ENCODE measurements around the gene SULF2.

Gene SULF2

DNA sequence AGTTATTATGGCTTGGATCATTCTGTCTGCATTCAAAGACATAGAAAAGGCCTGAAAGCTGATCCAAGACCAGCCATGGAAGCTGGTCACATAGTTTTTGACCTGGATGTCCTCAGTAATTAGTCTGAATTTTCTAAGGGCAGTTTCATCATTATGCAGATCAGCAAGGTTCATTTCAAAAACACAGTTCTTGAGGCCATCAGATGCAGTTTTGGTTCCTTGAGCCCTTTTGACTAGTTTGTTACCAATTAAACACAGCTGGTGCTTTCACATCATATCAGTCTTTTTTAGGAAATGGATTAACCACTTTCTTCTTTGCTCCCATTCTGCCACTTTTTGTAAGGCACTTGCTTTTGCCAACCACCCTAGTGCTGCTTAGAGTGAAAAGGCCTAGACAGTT is 154.2 kb downstream of the SULF2 start:
- H3K27me3 ChIP-seq (replicated peaks; ENCODE audit: control insufficient read depth, insufficient read depth, low read length, poor library complexity, severe bottlenecking): no peaks in the 10 kb centered on the region
- no peak for DNase-seq
- no peak overlapping the region for H3K27ac ChIP-seq (ENCODE audit: insufficient read depth, low read length, poor library complexity, severe bottlenecking)
- H3K9me3 ChIP-seq (ENCODE audit: control insufficient read depth, low read length): no peaks in the 10 kb centered on the region
- H3K4me3 ChIP-seq (ENCODE audit: insufficient read depth, low read depth, low read length, poor library complexity, severe bottlenecking): no peak overlapping the region
- H3K4me1 ChIP-seq (ENCODE audit: control insufficient read depth, insufficient read depth, low read length, poor library complexity, severe bottlenecking): no peaks in the 10 kb centered on the region
- H3K36me3 ChIP-seq (ENCODE audit: control insufficient read depth, insufficient read depth, low read length): peaks cover 55% of the 10 kb centered on the region

- Histone ChIP-seq H3K27ac (ENCODE audit: insufficient read depth, low read length, poor library complexity, severe bottlenecking) (no peak overlapping the region), H3K27me3 (replicated peaks; ENCODE audit: control insufficient read depth, insufficient read depth, low read length, poor library complexity, severe bottlenecking) (no peaks in the 10 kb centered on the region), H3K36me3 (ENCODE audit: control insufficient read depth, insufficient read depth, low read length) (peaks cover 48% of the 10 kb centered on the region), H3K9me3 (ENCODE audit: control insufficient read depth, low read length) (no peaks in the 10 kb centered on the region), H3K4me3 (ENCODE audit: insufficient read depth, low read depth, low read length, poor library complexity, severe bottlenecking) (no peak overlapping the region), H3K4me1 (ENCODE audit: control insufficient read depth, insufficient read depth, low read length, poor library complexity, severe bottlenecking) (no peaks in the 10 kb centered on the region)
- no peak for DNase-seq
Observed at GRCh38 chr20:47629907-47630306, 155.4 kb downstream of the SULF2 start.

DNA sequence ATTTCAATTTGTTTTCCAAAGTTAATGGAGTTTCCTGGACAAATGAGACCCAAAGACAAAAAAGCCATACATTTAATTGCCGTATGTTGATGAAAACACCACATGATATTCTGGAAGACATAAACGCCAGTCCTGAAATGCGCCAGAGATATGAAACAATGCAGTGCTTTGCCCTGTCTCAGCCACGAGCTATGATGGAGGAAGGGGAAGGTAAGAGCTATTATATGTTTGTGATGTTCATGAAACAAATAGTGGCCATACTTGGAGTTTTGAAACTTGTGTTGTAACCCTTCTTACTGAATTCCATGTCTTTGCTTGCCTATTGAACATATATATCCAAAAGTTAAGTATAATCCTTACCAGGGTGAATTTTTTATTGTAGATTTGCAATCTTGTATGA is 157.7 kb downstream of the SULF2 start:
- no peak for DNase-seq
- Histone ChIP-seq H3K4me1 (ENCODE audit: control insufficient read depth, insufficient read depth, low read length, poor library complexity, severe bottlenecking) (no peaks in the 10 kb centered on the region), H3K9me3 (ENCODE audit: control insufficient read depth, low read length) (no peaks in the 10 kb centered on the region), H3K4me3 (ENCODE audit: insufficient read depth, low read depth, low read length, poor library complexity, severe bottlenecking) (no peak overlapping the region), H3K36me3 (ENCODE audit: control insufficient read depth, insufficient read depth, low read length) (peaks cover 36% of the 10 kb centered on the region), H3K27ac (ENCODE audit: insufficient read depth, low read length, poor library complexity, severe bottlenecking) (no peak overlapping the region), H3K27me3 (replicated peaks; ENCODE audit: control insufficient read depth, insufficient read depth, low read length, poor library complexity, severe bottlenecking) (no peaks in the 10 kb centered on the region)

DNA sequence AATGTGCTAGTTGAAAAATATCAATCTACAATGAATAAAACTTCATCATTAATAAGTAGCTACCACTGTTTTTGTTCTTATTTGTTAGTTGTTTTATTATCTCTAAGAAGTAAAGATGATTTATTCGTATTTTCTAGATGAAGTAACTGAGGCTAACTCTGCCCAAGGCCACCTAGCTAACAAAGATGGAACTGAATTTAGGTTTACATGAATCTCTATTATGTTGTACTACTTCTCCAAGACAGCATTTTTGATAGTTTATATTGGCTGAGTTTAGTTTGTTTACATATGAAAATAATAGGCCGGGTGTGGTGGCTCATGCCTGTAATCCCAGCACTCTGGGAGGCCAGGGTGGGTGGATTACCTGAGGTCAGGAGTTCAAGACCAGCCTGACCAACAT is 162.1 kb downstream of the SULF2 start:
- Histone ChIP-seq H3K4me3 (ENCODE audit: insufficient read depth, low read depth, low read length, poor library complexity, severe bottlenecking) (no peak overlapping the region), H3K36me3 (ENCODE audit: control insufficient read depth, insufficient read depth, low read length) (peaks cover 34% of the 10 kb centered on the region), H3K27me3 (replicated peaks; ENCODE audit: control insufficient read depth, insufficient read depth, low read length, poor library complexity, severe bottlenecking) (no peaks in the 10 kb centered on the region), H3K4me1 (ENCODE audit: control insufficient read depth, insufficient read depth, low read length, poor library complexity, severe bottlenecking) (no peaks in the 10 kb centered on the region), H3K9me3 (ENCODE audit: control insufficient read depth, low read length) (no peaks in the 10 kb centered on the region), H3K27ac (ENCODE audit: insufficient read depth, low read length, poor library complexity, severe bottlenecking) (no peak overlapping the region)
- no peak for DNase-seq

DNA sequence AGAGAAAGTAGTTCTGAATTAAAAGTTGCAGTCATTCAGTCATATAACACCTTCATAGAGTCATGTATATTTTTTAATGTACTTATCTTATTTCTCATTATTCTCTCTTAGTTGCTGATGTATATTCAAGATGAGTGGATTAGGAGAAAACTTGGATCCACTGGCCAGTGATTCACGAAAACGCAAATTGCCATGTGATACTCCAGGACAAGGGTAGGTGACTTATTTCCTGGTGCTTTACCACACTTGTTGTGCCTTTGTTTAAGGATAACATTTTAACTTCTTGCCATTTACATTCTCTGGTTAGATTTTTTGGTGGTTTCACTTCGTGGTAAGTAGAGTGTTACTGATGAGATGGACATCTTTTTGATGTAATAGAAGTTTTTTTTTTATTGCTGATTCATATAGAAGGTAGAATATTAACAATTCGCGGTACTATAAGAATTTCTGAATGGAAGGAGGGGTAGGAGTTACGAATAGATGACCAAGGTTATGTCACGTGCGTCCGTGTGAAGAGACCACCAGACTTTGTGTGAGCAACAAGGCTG is 163.1 kb downstream of the SULF2 start:
- H3K36me3 ChIP-seq (ENCODE audit: control insufficient read depth, insufficient read depth, low read length): peaks cover 26% of the 10 kb centered on the region
- H3K9me3 ChIP-seq (ENCODE audit: control insufficient read depth, low read length): no peaks in the 10 kb centered on the region
- H3K27ac ChIP-seq (ENCODE audit: insufficient read depth, low read length, poor library complexity, severe bottlenecking): no peak overlapping the region

GRCh38 chr20:47620808-47621805 is 164.2 kb downstream of the SULF2 start:
- no peaks in the 10 kb centered on the region for H3K9me3 ChIP-seq (ENCODE audit: control insufficient read depth, low read length)
- no peak overlapping the region for H3K27ac ChIP-seq (ENCODE audit: insufficient read depth, low read length, poor library complexity, severe bottlenecking)
- H3K36me3 ChIP-seq (ENCODE audit: control insufficient read depth, insufficient read depth, low read length): peaks cover 18% of the 10 kb centered on the region
- H3K4me1 ChIP-seq (ENCODE audit: control insufficient read depth, insufficient read depth, low read length, poor library complexity, severe bottlenecking): no peaks in the 10 kb centered on the region
- DNase-seq: no peak
- no peaks in the 10 kb centered on the region for H3K27me3 ChIP-seq (replicated peaks; ENCODE audit: control insufficient read depth, insufficient read depth, low read length, poor library complexity, severe bottlenecking)
- no peak overlapping the region for H3K4me3 ChIP-seq (ENCODE audit: insufficient read depth, low read depth, low read length, poor library complexity, severe bottlenecking)

More for the DNA sequence above, 163.1 kb downstream of the SULF2 start:
- no peak for DNase-seq
- Histone ChIP-seq H3K4me3 (ENCODE audit: insufficient read depth, low read depth, low read length, poor library complexity, severe bottlenecking) (no peak overlapping the region), H3K27me3 (replicated peaks; ENCODE audit: control insufficient read depth, insufficient read depth, low read length, poor library complexity, severe bottlenecking) (no peaks in the 10 kb centered on the region), H3K4me1 (ENCODE audit: control insufficient read depth, insufficient read depth, low read length, poor library complexity, severe bottlenecking) (no peaks in the 10 kb centered on the region)

DNA sequence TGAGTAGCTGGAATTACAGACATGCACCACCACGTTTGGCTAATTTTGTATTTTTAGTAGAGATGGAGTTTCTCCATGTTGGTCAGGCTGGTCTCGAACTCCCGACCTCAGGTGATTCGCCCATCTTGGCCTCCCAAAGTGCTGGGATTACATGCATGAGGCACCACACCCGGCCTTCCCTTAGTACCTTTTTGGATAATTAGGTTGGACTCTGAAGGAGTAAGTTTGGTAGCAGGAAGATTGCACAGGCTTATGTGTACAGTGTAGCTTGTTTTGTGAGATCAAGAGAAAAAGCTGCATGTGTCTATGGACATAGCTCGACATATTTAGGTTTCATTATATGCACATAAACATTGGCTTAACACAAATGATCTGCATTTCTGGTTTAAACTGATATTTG is 166.8 kb downstream of the SULF2 start:
- peaks cover 14% of the 10 kb centered on the region for H3K36me3 ChIP-seq (ENCODE audit: control insufficient read depth, insufficient read depth, low read length)
- H3K4me1 ChIP-seq (ENCODE audit: control insufficient read depth, insufficient read depth, low read length, poor library complexity, severe bottlenecking): no peaks in the 10 kb centered on the region
- H3K27me3 ChIP-seq (replicated peaks; ENCODE audit: control insufficient read depth, insufficient read depth, low read length, poor library complexity, severe bottlenecking): no peaks in the 10 kb centered on the region
- H3K9me3 ChIP-seq (ENCODE audit: control insufficient read depth, low read length): no peaks in the 10 kb centered on the region
- no peak for DNase-seq
- H3K4me3 ChIP-seq (ENCODE audit: insufficient read depth, low read depth, low read length, poor library complexity, severe bottlenecking): no peak overlapping the region
- no peak overlapping the region for H3K27ac ChIP-seq (ENCODE audit: insufficient read depth, low read length, poor library complexity, severe bottlenecking)

DNA sequence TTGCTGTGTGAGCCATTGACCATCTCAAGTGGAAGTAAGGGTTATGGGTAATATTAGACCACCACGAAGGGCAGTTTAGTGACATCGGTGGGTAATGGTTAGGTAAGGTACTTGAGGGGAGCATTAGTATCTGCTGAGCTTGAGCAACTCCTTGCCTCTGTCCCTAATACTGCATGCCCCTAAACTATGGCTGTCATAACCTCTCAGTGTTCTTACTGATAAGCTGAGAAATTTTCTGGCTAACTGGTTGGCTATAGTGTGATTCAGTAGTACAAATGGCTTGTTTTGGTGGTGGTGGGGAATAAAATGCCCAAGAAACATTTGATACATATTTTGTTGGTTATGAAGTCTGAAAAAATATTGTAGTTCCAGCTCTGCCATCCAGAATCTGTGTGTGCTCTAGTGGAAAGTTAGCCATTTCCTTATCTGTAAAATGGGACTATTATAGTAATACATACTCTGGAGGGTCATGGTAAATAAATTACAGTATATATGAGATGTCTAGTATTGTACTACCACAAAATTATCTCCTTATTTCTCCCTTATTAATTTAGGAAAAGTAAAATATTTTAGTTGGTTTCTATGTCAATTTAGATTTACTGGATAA is 170.5 kb downstream of the SULF2 start:
- H3K4me3 ChIP-seq (ENCODE audit: insufficient read depth, low read depth, low read length, poor library complexity, severe bottlenecking): no peak overlapping the region
- H3K27ac ChIP-seq (ENCODE audit: insufficient read depth, low read length, poor library complexity, severe bottlenecking): no peak overlapping the region
- no peak for DNase-seq
- H3K36me3 ChIP-seq (ENCODE audit: control insufficient read depth, insufficient read depth, low read length): peaks cover 2% of the 10 kb centered on the region
- H3K4me1 ChIP-seq (ENCODE audit: control insufficient read depth, insufficient read depth, low read length, poor library complexity, severe bottlenecking): peaks cover 17% of the 10 kb centered on the region
- H3K27me3 ChIP-seq (replicated peaks; ENCODE audit: control insufficient read depth, insufficient read depth, low read length, poor library complexity, severe bottlenecking): no peaks in the 10 kb centered on the region
- no peaks in the 10 kb centered on the region for H3K9me3 ChIP-seq (ENCODE audit: control insufficient read depth, low read length)

GRCh38 chr20:47612670-47613069 is 172.6 kb downstream of the SULF2 start:
- H3K9me3 ChIP-seq (ENCODE audit: control insufficient read depth, low read length): no peaks in the 10 kb centered on the region
- no peaks in the 10 kb centered on the region for H3K36me3 ChIP-seq (ENCODE audit: control insufficient read depth, insufficient read depth, low read length)
- peak overlapping the region; percentile 3 for H3K27ac ChIP-seq (ENCODE audit: insufficient read depth, low read length, poor library complexity, severe bottlenecking)
- H3K4me3 ChIP-seq (ENCODE audit: insufficient read depth, low read depth, low read length, poor library complexity, severe bottlenecking): no peak overlapping the region
- H3K4me1 ChIP-seq (ENCODE audit: control insufficient read depth, insufficient read depth, low read length, poor library complexity, severe bottlenecking): peaks cover 23% of the 10 kb centered on the region
- H3K27me3 ChIP-seq (replicated peaks; ENCODE audit: control insufficient read depth, insufficient read depth, low read length, poor library complexity, severe bottlenecking): no peaks in the 10 kb centered on the region
- DNase-seq: no peak

DNA sequence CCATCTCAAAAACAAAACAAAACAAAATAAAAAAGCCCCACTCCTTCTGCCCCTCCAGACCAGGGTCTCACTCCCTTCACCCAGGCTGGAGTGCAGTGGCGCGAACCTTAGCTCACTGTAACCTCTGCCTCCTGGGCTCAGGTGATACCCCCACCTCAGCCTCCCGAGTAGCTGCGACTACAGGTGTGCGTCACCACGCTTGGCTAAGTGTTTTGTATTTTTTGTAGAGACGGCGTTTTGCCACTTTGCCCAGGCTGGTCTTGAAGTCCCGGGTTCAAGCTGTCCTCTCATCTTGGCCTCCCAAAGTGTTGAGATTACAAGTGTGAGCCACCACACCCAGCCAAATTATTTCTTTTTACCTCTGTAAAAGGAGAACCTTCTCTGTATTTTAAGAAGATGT is 173.5 kb downstream of the SULF2 start:
- peaks cover 31% of the 10 kb centered on the region for H3K4me1 ChIP-seq (ENCODE audit: control insufficient read depth, insufficient read depth, low read length, poor library complexity, severe bottlenecking)
- H3K27ac ChIP-seq (ENCODE audit: insufficient read depth, low read length, poor library complexity, severe bottlenecking): no peak overlapping the region
- DNase-seq: no peak
- H3K4me3 ChIP-seq (ENCODE audit: insufficient read depth, low read depth, low read length, poor library complexity, severe bottlenecking): no peak overlapping the region
- H3K36me3 ChIP-seq (ENCODE audit: control insufficient read depth, insufficient read depth, low read length): no peaks in the 10 kb centered on the region
- H3K27me3 ChIP-seq (replicated peaks; ENCODE audit: control insufficient read depth, insufficient read depth, low read length, poor library complexity, severe bottlenecking): no peaks in the 10 kb centered on the region
- no peaks in the 10 kb centered on the region for H3K9me3 ChIP-seq (ENCODE audit: control insufficient read depth, low read length)

Data from effector memory CD4-positive, alpha-beta T cell (primary cell).